Measurements from ENCODE around the gene CTU1.

The CTU1 gene

GRCh38 chr19:51131780-51132680 lies 23.8 kb upstream of the CTU1 start:
- DNase-seq, result no peak

GRCh38 chr19:51129716-51130115 lies 21.5 kb upstream of the CTU1 start:
- DNase-seq, result no peak

GRCh38 chr19:51128227-51128626 lies 20.0 kb upstream of the CTU1 start:
- DNase-seq, result no peak

- no peak for DNase-seq
Measured at GRCh38 chr19:51127755-51128154, 19.5 kb upstream of the CTU1 start.

GRCh38 chr19:51127032-51127431 lies 18.8 kb upstream of the CTU1 start:
- DNase-seq, result no peak

- no peak for DNase-seq
Measured at GRCh38 chr19:51125421-51126075, 17.3 kb upstream of the CTU1 start.

GRCh38 chr19:51124729-51125128 lies 16.5 kb upstream of the CTU1 start, which contains the start of gene SIGLEC9:
TSS of gene SIGLEC9 (plus strand) at chr19:51124906. CDS start at chr19:51124975, 69 bp downstream.
- DNase-seq, result no peak

GRCh38 chr19:51124216-51124615 lies 16.0 kb upstream of the CTU1 start:
- no peak for DNase-seq

GRCh38 chr19:51123802-51124201 lies 15.6 kb upstream of the CTU1 start:
- DNase-seq, result no peak

- no peak for DNase-seq
Measured at GRCh38 chr19:51123381-51123800, 15.2 kb upstream of the CTU1 start.

- DNase-seq, result no peak
Measured at GRCh38 chr19:51122112-51122981, 14.1 kb upstream of the CTU1 start.

GRCh38 chr19:51121257-51121656 lies 13.0 kb upstream of the CTU1 start:
- DNase-seq, result no peak

- DNase-seq, result no peak
Measured at GRCh38 chr19:51120160-51120559, 12.0 kb upstream of the CTU1 start.

GRCh38 chr19:51119611-51120010 lies 11.4 kb upstream of the CTU1 start:
- DNase-seq, result no peak

- DNase-seq, result no peak
Measured at GRCh38 chr19:51119101-51119500, 10.9 kb upstream of the CTU1 start.

GRCh38 chr19:51116736-51117286 lies 8.6 kb upstream of the CTU1 start:
- no peak for DNase-seq

GRCh38 chr19:51114087-51114729 lies 6.0 kb upstream of the CTU1 start:
- DNase-seq, result no peak

- no peak for DNase-seq
Measured at GRCh38 chr19:51111606-51112005, 3.4 kb upstream of the CTU1 start.

- no peak for DNase-seq
Measured at GRCh38 chr19:51110666-51110971, 2.4 kb upstream of the CTU1 start.

GRCh38 chr19:51108805-51109146 lies 567 bp upstream of the CTU1 start:
- no peak for DNase-seq

- DNase-seq, result no peak
Measured at GRCh38 chr19:51107406-51108065, 673 bp downstream of the CTU1 start.

- no peak for DNase-seq
Measured at GRCh38 chr19:51103926-51104341, 4.3 kb downstream of the CTU1 start.

All from T-helper 9 cell (primary cell).